GM23338 (cell line): ENCODE results near the gene GRK4. TPM values are rescaled to one million over a fixed set of nuclear protein-coding genes. Genes with fewer than 3 reads are reported as not detected.
"Not testable (repeated sequence)": the region's sequence is repeated elsewhere in the genome, so short reads cannot be mapped to it uniquely, and the experiment has no call there.

Experiments used
- ATAC-seq: fragments of 200-7000 bp; cut with Tn5 transposase; 3 replicates; pipeline ENCODE4 v1.9.1; 2020
- DNase-seq: peaks from one replicate; pipeline ENCODE4 v3.0.0-alpha.2; 2015; ENCODE audit warnings: low spot score
- H2AFZ ChIP-seq: fragments of 200-600 bp; sonication (generic); 2 replicates; pipeline ENCODE4 v1.8.0; 2016; ENCODE audit warnings: antibody characterized with exemption, mild to moderate bottlenecking, moderate library complexity
- H3F3A ChIP-seq: fragments of 200-600 bp; sonication (generic); replicated peaks from 2 replicates; pipeline ENCODE4 v1.8.0; 2017; ENCODE audit warnings: antibody characterized with exemption, mixed run types, low read depth
- H3K27ac ChIP-seq: fragments of 200-600 bp; sonication (generic); 2 replicates; pipeline ENCODE4 v1.6.1; 2016; ENCODE audit warnings: low read depth
- H3K27me3 ChIP-seq: fragments of 200-600 bp; sonication (generic); 2 replicates; pipeline ENCODE4 v1.8.0; 2016; ENCODE audit warnings: mild to moderate bottlenecking, mixed run types, moderate library complexity; ENCODE audit not compliant: insufficient read depth
- H3K36me3 ChIP-seq: fragments of 200-600 bp; sonication (generic); 2 replicates; pipeline ENCODE4 v1.8.0; 2016; ENCODE audit warnings: mild to moderate bottlenecking; ENCODE audit not compliant: insufficient read depth
- H3K4me1 ChIP-seq: fragments of 200-600 bp; sonication (generic); 2 replicates; pipeline ENCODE4 v1.8.0; 2016; ENCODE audit warnings: mild to moderate bottlenecking, moderate library complexity; ENCODE audit not compliant: insufficient read depth
- H3K4me2 ChIP-seq: fragments of 200-600 bp; sonication (generic); 2 replicates; pipeline ENCODE4 v1.7.1; 2017; ENCODE audit warnings: mixed run types
- H3K4me3 ChIP-seq: fragments of 200-600 bp; sonication (generic); 2 replicates; pipeline ENCODE4 v1.6.1; 2016; ENCODE audit warnings: mixed run types
- H3K79me2 ChIP-seq: fragments of 200-600 bp; sonication (generic); replicated peaks from 2 replicates; pipeline ENCODE4 v1.8.0; 2017; ENCODE audit warnings: mild to moderate bottlenecking; ENCODE audit not compliant: insufficient read depth
- H3K9me2 ChIP-seq: fragments of 200-600 bp; sonication (generic); 2 replicates; pipeline ENCODE4 v1.8.0; 2017; ENCODE audit not compliant: insufficient read depth
- H4K20me1 ChIP-seq: fragments of 200-600 bp; sonication (generic); replicated peaks from 2 replicates; pipeline ENCODE4 v1.8.0; 2017; ENCODE audit warnings: mild to moderate bottlenecking; ENCODE audit not compliant: insufficient read depth
- H3K27ac Mint-ChIP-seq: 2 replicates; pipeline ENCODE4 v1.8.0; 2020; ENCODE audit warnings: inconsistent platforms, mild to moderate bottlenecking, moderate library complexity, mixed read lengths
- H3K27me3 Mint-ChIP-seq: 3 replicates; pipeline ENCODE4 v1.8.0; 2022; ENCODE audit warnings: low read depth, mild to moderate bottlenecking, moderate library complexity, mixed read lengths, inconsistent platforms; ENCODE audit not compliant: insufficient read depth, poor library complexity
- H3K36me3 Mint-ChIP-seq: 3 replicates; pipeline ENCODE4 v1.8.0; 2021; ENCODE audit warnings: low read depth, mild to moderate bottlenecking, inconsistent platforms, moderate library complexity, mixed read lengths
- H3K4me1 Mint-ChIP-seq: 3 replicates; pipeline ENCODE4 v1.8.0; 2020; ENCODE audit warnings: mild to moderate bottlenecking, inconsistent platforms, mixed read lengths
- H3K4me3 Mint-ChIP-seq: 3 replicates; pipeline ENCODE4 v1.8.0; 2021; ENCODE audit warnings: moderate library complexity, mild to moderate bottlenecking, inconsistent platforms, mixed read lengths
- H3K9me3 Mint-ChIP-seq: 3 replicates; pipeline ENCODE4 v1.8.0; 2020; ENCODE audit warnings: moderate library complexity, mild to moderate bottlenecking, inconsistent platforms, mixed read lengths
- ETS1 ChIP-seq: IDR thresholded peaks from 2 replicates; pipeline ENCODE4 v1.6.1; 2016; ENCODE audit warnings: antibody characterized with exemption
- EZH2 ChIP-seq: fragments of 200-600 bp; sonication (generic); IDR thresholded peaks from one replicate; pipeline ENCODE4 v1.8.0; 2017; ENCODE audit warnings: antibody characterized with exemption, mild to moderate bottlenecking, low read depth; ENCODE audit not compliant: unreplicated experiment
- EZH2phosphoT487 ChIP-seq: fragments of 200-600 bp; sonication (generic); IDR thresholded peaks from one replicate; pipeline ENCODE4 v1.8.1; 2018; ENCODE audit warnings: antibody characterized with exemption; ENCODE audit not compliant: unreplicated experiment
- NANOG ChIP-seq: IDR thresholded peaks from 2 replicates; pipeline ENCODE4 v1.6.1; 2016; ENCODE audit warnings: antibody characterized with exemption, borderline replicate concordance
- POLR2AphosphoS5 ChIP-seq: IDR thresholded peaks from 2 replicates; pipeline ENCODE4 v1.6.1; 2016; ENCODE audit warnings: antibody characterized with exemption, low read depth
- polyA plus RNA-seq: library from polyadenylated mRNA; unstranded; fragments of >200 nt; fragmentation: Nextera tagmentation; extraction: Ambion mirVana; gene quantifications from 2 replicates; pipeline ENCODE4 v1.2.1, GENCODE V29; 2016
- total RNA-seq: library from RNA; depleted of rRNA; stranded (reverse); fragments of >200 nt; shearing (Covaris generic); gene quantifications from 2 replicates; pipeline ENCODE4 v1.2.3, GENCODE V29; 2014
- TF ChIP-seq, protein P1 (sequence below): fragments of 250-450 bp; sonication (Bioruptor Pico); IDR thresholded peaks from 2 replicates; pipeline ENCODE4 v1.5.0; 2020; ENCODE audit warnings: mild to moderate bottlenecking, moderate library complexity

Gene GRK4
- total and polyA plus RNA-seq, 2 experiments from 2014 or later: 1.3 to 1.4 TPM

GRCh38 chr4:2958446-2958845 lies 4.9 kb upstream of the GRK4 start:
- Histone ChIP-seq H3F3A (peaks cover 32% of the 10 kb centered on the region), H3K27me3 (0 out of 2 replicates have a peak, but pooled peaks cover 3% of the 10 kb centered on the region), H3K4me3 (no peak overlapping the region), H3K4me1 (no peaks in the 10 kb centered on the region), H3K9me2 (0 out of 2 replicates have a peak, but pooled peaks cover 12% of the 10 kb centered on the region), H4K20me1 (peaks cover 9% of the 10 kb centered on the region), H3K79me2 (peaks cover 69% of the 10 kb centered on the region), H3K36me3 (peaks cover 37% of the 10 kb centered on the region), H3K4me2 (no peak overlapping the region), H3K27ac (no peak overlapping the region), H2AFZ (no peak overlapping the region)
- H3K27ac Mint-ChIP-seq: no peak overlapping the region
- TF ChIP-seq POLR2AphosphoS5 (no peak), EZH2phosphoT487 (no peak), NANOG (no peak), ETS1 (no peak), EZH2 (no peak)
- H3K4me3 Mint-ChIP-seq: no peak overlapping the region
- no peak for DNase-seq
- H3K4me1 Mint-ChIP-seq: peaks cover 7% of the 10 kb centered on the region
- peaks cover 68% of the 10 kb centered on the region for H3K36me3 Mint-ChIP-seq
- H3K9me3 Mint-ChIP-seq: peaks cover 43% of the 10 kb centered on the region
- no peak for ATAC-seq
- peaks cover 24% of the 10 kb centered on the region for H3K27me3 Mint-ChIP-seq

GRCh38 chr4:2960450-2960849 lies 2.9 kb upstream of the GRK4 start:
- H3K4me3 ChIP-seq, H2AFZ ChIP-seq, DNase-seq, H3K4me3 Mint-ChIP-seq, H4K20me1 ChIP-seq, H3K4me1 ChIP-seq, H3K27ac ChIP-seq, ATAC-seq, H3K27ac Mint-ChIP-seq, H3K4me2 ChIP-seq: not testable (repeated sequence)
- peaks cover 25% of the 10 kb centered on the region for H3K36me3 ChIP-seq
- peaks cover 14% of the 10 kb centered on the region for H3K27me3 ChIP-seq
- H3F3A ChIP-seq: peaks cover 26% of the 10 kb centered on the region
- Mint-ChIP-seq H3K4me1 (peaks cover 11% of the 10 kb centered on the region), H3K9me3 (peaks cover 29% of the 10 kb centered on the region), H3K36me3 (peaks cover 52% of the 10 kb centered on the region), H3K27me3 (peaks cover 23% of the 10 kb centered on the region)
- 0 out of 2 replicates have a peak, but pooled peaks cover 11% of the 10 kb centered on the region for H3K9me2 ChIP-seq
- peaks cover 66% of the 10 kb centered on the region for H3K79me2 ChIP-seq

DNA sequence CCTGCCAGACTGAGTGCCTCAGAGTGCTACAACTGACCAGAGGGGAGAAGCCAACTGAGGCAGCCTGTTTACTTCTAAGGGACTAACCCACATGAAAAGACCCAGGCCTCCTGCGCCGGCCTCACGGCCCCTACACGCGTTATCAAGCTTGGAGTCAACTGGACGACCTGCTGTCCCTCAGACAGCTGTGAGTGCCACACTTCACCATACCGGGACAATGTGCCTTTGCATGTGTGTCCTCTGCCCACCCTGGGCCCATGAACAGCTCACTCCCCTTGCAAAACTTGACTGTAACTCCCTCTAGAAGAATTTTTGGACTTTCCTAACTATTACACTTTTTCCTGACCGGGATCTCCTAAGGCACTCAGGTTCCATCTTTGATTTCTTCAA lies 2.0 kb upstream of the GRK4 start:
- Histone ChIP-seq H3K4me3 (peak overlapping the region; percentile 76), H3K27me3 (peaks cover 11% of the 10 kb centered on the region), H3F3A (peaks cover 16% of the 10 kb centered on the region), H3K9me2 (0 out of 2 replicates have a peak, but pooled peaks cover 2% of the 10 kb centered on the region), H3K79me2 (peaks cover 57% of the 10 kb centered on the region), H4K20me1 (peaks cover 7% of the 10 kb centered on the region), H3K4me1 (0 out of 2 replicates have a peak, but pooled peaks cover 3% of the 10 kb centered on the region), H3K27ac (peak overlapping the region; percentile 39; the same call in 1 of the 2 replicates), H3K4me2 (peak overlapping the region; percentile 95), H3K36me3 (peaks cover 16% of the 10 kb centered on the region), H2AFZ (no peak overlapping the region)
- H3K9me3 Mint-ChIP-seq: peaks cover 20% of the 10 kb centered on the region
- peak; percentile 16 for DNase-seq
- peaks cover 42% of the 10 kb centered on the region for H3K36me3 Mint-ChIP-seq
- ATAC-seq: no peak
- H3K4me3 Mint-ChIP-seq: peak overlapping the region; percentile 89
- no peak overlapping the region for H3K27ac Mint-ChIP-seq
- TF ChIP-seq, protein P1, sequence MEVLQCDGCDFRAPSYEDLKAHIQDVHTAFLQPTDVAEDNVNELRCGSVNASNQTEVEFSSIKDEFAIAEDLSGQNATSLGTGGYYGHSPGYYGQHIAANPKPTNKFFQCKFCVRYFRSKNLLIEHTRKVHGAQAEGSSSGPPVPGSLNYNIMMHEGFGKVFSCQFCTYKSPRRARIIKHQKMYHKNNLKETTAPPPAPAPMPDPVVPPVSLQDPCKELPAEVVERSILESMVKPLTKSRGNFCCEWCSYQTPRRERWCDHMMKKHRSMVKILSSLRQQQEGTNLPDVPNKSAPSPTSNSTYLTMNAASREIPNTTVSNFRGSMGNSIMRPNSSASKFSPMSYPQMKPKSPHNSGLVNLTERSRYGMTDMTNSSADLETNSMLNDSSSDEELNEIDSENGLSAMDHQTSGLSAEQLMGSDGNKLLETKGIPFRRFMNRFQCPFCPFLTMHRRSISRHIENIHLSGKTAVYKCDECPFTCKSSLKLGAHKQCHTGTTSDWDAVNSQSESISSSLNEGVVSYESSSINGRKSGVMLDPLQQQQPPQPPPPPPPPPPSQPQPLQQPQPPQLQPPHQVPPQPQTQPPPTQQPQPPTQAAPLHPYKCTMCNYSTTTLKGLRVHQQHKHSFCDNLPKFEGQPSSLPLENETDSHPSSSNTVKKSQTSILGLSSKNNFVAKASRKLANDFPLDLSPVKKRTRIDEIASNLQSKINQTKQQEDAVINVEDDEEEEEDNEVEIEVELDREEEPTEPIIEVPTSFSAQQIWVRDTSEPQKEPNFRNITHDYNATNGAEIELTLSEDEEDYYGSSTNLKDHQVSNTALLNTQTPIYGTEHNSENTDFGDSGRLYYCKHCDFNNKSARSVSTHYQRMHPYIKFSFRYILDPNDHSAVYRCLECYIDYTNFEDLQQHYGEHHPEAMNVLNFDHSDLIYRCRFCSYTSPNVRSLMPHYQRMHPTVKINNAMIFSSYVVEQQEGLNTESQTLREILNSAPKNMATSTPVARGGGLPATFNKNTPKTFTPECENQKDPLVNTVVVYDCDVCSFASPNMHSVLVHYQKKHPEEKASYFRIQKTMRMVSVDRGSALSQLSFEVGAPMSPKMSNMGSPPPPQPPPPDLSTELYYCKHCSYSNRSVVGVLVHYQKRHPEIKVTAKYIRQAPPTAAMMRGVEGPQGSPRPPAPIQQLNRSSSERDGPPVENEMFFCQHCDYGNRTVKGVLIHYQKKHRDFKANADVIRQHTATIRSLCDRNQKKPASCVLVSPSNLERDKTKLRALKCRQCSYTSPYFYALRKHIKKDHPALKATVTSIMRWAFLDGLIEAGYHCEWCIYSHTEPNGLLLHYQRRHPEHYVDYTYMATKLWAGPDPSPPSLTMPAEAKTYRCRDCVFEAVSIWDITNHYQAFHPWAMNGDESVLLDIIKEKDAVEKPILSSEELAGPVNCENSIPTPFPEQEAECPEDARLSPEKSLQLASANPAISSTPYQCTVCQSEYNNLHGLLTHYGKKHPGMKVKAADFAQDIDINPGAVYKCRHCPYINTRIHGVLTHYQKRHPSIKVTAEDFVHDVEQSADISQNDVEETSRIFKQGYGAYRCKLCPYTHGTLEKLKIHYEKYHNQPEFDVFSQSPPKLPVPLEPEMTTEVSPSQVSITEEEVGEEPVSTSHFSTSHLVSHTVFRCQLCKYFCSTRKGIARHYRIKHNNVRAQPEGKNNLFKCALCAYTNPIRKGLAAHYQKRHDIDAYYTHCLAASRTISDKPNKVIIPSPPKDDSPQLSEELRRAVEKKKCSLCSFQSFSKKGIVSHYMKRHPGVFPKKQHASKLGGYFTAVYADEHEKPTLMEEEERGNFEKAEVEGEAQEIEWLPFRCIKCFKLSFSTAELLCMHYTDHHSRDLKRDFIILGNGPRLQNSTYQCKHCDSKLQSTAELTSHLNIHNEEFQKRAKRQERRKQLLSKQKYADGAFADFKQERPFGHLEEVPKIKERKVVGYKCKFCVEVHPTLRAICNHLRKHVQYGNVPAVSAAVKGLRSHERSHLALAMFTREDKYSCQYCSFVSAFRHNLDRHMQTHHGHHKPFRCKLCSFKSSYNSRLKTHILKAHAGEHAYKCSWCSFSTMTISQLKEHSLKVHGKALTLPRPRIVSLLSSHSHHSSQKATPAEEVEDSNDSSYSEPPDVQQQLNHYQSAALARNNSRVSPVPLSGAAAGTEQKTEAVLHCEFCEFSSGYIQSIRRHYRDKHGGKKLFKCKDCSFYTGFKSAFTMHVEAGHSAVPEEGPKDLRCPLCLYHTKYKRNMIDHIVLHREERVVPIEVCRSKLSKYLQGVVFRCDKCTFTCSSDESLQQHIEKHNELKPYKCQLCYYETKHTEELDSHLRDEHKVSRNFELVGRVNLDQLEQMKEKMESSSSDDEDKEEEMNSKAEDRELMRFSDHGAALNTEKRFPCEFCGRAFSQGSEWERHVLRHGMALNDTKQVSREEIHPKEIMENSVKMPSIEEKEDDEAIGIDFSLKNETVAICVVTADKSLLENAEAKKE (CRISPR knock-in tag): no peak
- no peak for TF ChIP-seq EZH2
- H3K27me3 Mint-ChIP-seq: peaks cover 17% of the 10 kb centered on the region
- H3K4me1 Mint-ChIP-seq: peaks cover 11% of the 10 kb centered on the region
